H1 (cell line): ENCODE data around the gene OGT.

Experiments used
- GABPA ChIP-seq: IDR thresholded peaks from 2 replicates; pipeline ENCODE4 v1.6.1; 2011; ENCODE audit warnings: mild to moderate bottlenecking, low read length, moderate library complexity, borderline replicate concordance; ENCODE audit not compliant: insufficient read depth
- RAD21 ChIP-seq, 2 experiments: IDR thresholded peaks in 1 of 2; conservative IDR thresholded peaks in 1 of 2; 2 replicates each; pipeline ENCODE4 v1.6.1; 2011; ENCODE audit warnings: low read depth in 2 of 2, low read length in 2 of 2, improper control_type of control experiment in 1 of 2, inconsistent platforms in 1 of 2, mild to moderate bottlenecking in 1 of 2, moderate library complexity in 1 of 2

GRCh38 chrX:71563921-71564320, 31.0 kb downstream of the OGT start:
- TF ChIP-seq GABPA (no peak), RAD21 (IDR thresholded peaks at IDR 0.05 in 1 of 2, conservative IDR thresholded peaks at IDR 0.05 in 1 of 2; ENCODE audit: low read depth in 2 of 2, low read length in 2 of 2) (no peak)
